ENCODE results near the gene PRCP. TPM values are rescaled to one million over a fixed set of nuclear protein-coding genes. Genes with fewer than 3 reads are reported as not detected.

The PRCP gene
- total RNA-seq, 1 experiment from 2014 or later = 25.1 TPM

DNA sequence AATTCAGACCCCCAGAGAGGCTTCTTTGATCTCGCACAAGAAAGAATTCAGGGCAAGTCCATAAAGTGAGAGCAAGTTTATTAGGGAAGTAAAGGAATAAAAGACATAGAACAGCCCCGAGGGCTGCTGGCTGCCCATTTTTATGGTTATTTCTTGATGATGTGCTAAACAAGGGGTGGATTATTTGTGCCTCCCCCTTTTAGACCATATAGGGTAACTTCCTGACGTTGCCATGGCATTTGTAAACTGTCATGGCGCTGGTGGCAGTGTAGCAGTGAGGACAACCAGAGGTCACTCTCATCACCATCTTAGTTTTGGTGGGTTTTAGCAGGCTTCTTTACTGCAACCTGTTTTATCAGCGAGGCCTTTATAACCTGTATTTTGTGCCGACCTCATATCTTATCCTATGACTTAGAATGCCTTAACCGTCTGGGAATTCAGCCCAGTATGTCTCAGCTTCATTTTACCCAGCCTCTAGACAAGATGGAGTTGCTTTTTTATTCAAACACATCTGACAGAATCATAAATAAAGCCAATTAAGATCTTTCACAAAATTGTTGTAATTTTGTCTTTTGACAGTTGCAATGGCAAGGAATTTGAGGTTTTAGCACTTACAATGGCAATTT lies 8.9 kb upstream of the PRCP start:
- CTCF ChIA-PET = no interaction called here
- H3K4me3 ChIP-seq (ENCODE audit: low read depth, low read length, poor library complexity, severe bottlenecking) = no peak overlapping the region
- intact Hi-C loops (cut with micrococcal nuclease; ENCODE audit: unreplicated experiment) = loop anchor here (10.0 kb wide), 1 partner anchor 816 kb away; no protein-coding TSS in a partner anchor
- no TSS peak for BruUV-seq (replicated peaks)
- peaks cover 24% of the 10 kb centered on the region for H3K36me3 ChIP-seq (ENCODE audit: insufficient read depth, low read length, poor library complexity, severe bottlenecking)
- H3K4me1 ChIP-seq (ENCODE audit: insufficient read depth, low read length, poor library complexity, severe bottlenecking) = peaks cover 13% of the 10 kb centered on the region
- no peaks in the 10 kb centered on the region for H3K27me3 ChIP-seq (replicated peaks; ENCODE audit: insufficient read depth, low read depth, low read length, poor library complexity)
- no peak for TF ChIP-seq CTCF (conservative IDR thresholded peaks at IDR 0.05; ENCODE audit: low read depth, low read length)
- TF ChIP-seq EZH2 (IDR thresholded peaks at IDR 0.05; ENCODE audit: borderline replicate concordance, low read depth, low read length, poor library complexity, severe bottlenecking) = no peak
- POLR2A ChIA-PET (ENCODE audit: low non-redundant PET) = no interaction called here
- H3K9me3 ChIP-seq (ENCODE audit: low read depth, low read length, poor library complexity, severe bottlenecking) = peaks cover 12% of the 10 kb centered on the region
- H3K27ac ChIP-seq (ENCODE audit: low read depth, low read length, poor library complexity, severe bottlenecking) = no peak overlapping the region
- no peak for DNase-seq (ENCODE audit: low spot score)

- no TSS peak for BruUV-seq (replicated peaks)
- no peak for DNase-seq (ENCODE audit: low spot score)
- CTCF ChIA-PET = no interaction called here
- Histone ChIP-seq H3K4me3 (ENCODE audit: low read depth, low read length, poor library complexity, severe bottlenecking) (no peak overlapping the region), H3K27ac (ENCODE audit: low read depth, low read length, poor library complexity, severe bottlenecking) (no peak overlapping the region), H3K27me3 (replicated peaks; ENCODE audit: insufficient read depth, low read depth, low read length, poor library complexity) (no peaks in the 10 kb centered on the region), H3K9me3 (ENCODE audit: low read depth, low read length, poor library complexity, severe bottlenecking) (peaks cover 12% of the 10 kb centered on the region), H3K4me1 (ENCODE audit: insufficient read depth, low read length, poor library complexity, severe bottlenecking) (peaks cover 13% of the 10 kb centered on the region), H3K36me3 (ENCODE audit: insufficient read depth, low read length, poor library complexity, severe bottlenecking) (peaks cover 19% of the 10 kb centered on the region)
- TF ChIP-seq EZH2 (IDR thresholded peaks at IDR 0.05; ENCODE audit: borderline replicate concordance, low read depth, low read length, poor library complexity, severe bottlenecking) (no peak), CTCF (conservative IDR thresholded peaks at IDR 0.05; ENCODE audit: low read depth, low read length) (no peak)
- intact Hi-C loops (cut with micrococcal nuclease; ENCODE audit: unreplicated experiment) = loop anchor here (10.0 kb wide), 1 partner anchor 816 kb away; no protein-coding TSS in a partner anchor
- POLR2A ChIA-PET (ENCODE audit: low non-redundant PET) = no interaction called here
These were observed 8.1 kb upstream of the PRCP start for GRCh38 chr11:82908311-82908710.

GRCh38 chr11:82907371-82907770 lies 7.1 kb upstream of the PRCP start:
- Histone ChIP-seq H3K9me3 (ENCODE audit: low read depth, low read length, poor library complexity, severe bottlenecking) (peaks cover 12% of the 10 kb centered on the region), H3K36me3 (ENCODE audit: insufficient read depth, low read length, poor library complexity, severe bottlenecking) (peaks cover 15% of the 10 kb centered on the region), H3K27ac (ENCODE audit: low read depth, low read length, poor library complexity, severe bottlenecking) (peak overlapping the region; percentile 6), H3K27me3 (replicated peaks; ENCODE audit: insufficient read depth, low read depth, low read length, poor library complexity) (no peaks in the 10 kb centered on the region), H3K4me3 (ENCODE audit: low read depth, low read length, poor library complexity, severe bottlenecking) (no peak overlapping the region), H3K4me1 (ENCODE audit: insufficient read depth, low read length, poor library complexity, severe bottlenecking) (peaks cover 22% of the 10 kb centered on the region)
- TF ChIP-seq CTCF (conservative IDR thresholded peaks at IDR 0.05; ENCODE audit: low read depth, low read length) = no peak
- TF ChIP-seq EZH2 (IDR thresholded peaks at IDR 0.05; ENCODE audit: borderline replicate concordance, low read depth, low read length, poor library complexity, severe bottlenecking) = no peak
- ChIA-PET CTCF (no interaction called here), POLR2A (ENCODE audit: low non-redundant PET) (no interaction called here)
- intact Hi-C loops (cut with micrococcal nuclease; ENCODE audit: unreplicated experiment) = loop anchor here (2.0 to 10.0 kb wide), 2 partner anchors 343 to 817 kb away; no protein-coding TSS in a partner anchor
- DNase-seq (ENCODE audit: low spot score) = no peak
- no TSS peak for BruUV-seq (replicated peaks)
